Retina (tissue), 1 donor: ENCODE data around the gene MARCHF9.

ENCODE experiments used
- DNase-seq: peaks from one replicate; pipeline ENCODE4 v3.0.0-alpha.2; 2016

The MARCHF9 gene

GRCh38 chr12:57724936-57725740 lies 29.8 kb upstream of the MARCHF9 start:
- DNase-seq = no peak

- DNase-seq = no peak
Observed at GRCh38 chr12:57725851-57726150, 29.1 kb upstream of the MARCHF9 start.

DNA sequence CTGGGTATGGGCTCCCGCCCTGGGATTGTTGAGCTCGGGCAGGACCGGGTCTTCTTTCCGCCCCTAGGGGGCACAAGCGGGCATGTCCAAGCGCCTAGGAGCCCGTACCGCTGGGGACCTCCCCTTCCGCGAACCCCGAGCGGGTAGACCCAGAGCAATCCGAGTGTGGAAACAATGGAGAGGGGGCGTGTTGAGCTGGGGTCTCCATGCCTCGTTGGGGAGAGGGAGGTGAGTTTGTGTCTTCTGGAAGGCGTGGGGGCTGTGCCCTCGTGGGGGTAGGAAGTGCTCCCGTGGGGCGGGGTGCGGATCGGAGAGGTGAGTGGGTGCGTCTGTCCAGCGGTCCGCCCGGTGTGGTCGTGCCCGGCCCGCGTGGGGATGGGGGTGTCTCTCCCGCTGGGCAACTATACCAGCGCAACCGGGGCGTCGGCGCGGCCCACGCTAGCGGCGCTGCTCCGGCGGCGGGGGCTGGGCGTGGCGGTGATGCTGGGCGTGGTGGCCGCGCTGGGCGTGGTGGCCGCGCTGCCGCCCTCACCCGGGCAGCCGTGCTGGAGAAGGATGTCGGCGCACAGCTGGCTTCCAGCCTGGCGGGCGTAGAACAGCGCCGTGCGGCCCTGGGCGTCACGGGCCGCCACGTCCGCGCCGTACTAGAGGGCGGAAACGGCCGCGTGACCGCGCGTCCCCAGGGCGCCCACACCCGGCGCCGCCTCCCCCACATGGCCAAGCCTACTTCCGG lies 28.6 kb upstream of the MARCHF9 start:
- DNase-seq = peak; percentile 85

DNA sequence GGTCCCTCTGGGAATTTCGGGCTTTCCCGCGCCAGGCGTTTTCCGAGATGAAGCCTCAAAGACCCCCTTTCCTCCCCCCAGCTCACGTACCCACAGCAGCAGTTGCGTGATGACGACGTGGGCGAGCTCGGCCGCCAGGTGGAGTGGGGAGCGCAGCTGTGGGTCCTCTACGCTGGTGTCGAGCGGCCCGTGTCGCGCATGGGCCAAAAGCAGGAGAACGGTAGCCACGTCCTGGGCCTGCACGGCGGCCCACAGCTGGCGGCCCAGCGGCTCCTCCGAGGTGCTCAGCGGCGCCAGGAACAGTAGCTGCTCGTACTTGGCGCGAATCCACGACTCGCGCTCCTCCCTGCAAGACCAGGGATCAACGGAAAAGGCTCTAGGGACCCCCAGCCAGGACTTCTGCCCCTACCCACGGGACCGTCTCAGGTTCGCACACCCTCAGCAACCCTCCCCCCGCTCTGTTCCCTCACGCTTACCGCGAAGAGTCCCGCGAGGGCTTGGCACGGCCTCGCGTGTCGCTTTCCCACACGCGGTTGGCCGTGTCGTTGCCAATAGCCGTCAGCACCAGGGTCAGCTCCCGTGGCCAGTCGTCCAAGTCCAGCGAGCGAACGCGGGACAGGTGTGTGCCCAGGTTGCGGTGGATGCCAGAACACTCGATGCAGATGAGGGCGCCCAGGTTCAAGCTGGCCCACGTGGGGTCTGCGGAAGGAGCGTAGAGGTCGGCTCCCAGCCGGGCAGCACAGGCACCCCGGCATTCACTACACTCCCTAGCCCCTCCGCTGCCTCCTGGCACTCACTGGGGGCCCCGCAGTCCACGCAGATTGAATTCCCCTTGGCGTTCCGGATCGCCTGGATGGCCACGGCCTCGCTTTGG lies 27.8 kb upstream of the MARCHF9 start:
- DNase-seq = peak; percentile 77

DNA sequence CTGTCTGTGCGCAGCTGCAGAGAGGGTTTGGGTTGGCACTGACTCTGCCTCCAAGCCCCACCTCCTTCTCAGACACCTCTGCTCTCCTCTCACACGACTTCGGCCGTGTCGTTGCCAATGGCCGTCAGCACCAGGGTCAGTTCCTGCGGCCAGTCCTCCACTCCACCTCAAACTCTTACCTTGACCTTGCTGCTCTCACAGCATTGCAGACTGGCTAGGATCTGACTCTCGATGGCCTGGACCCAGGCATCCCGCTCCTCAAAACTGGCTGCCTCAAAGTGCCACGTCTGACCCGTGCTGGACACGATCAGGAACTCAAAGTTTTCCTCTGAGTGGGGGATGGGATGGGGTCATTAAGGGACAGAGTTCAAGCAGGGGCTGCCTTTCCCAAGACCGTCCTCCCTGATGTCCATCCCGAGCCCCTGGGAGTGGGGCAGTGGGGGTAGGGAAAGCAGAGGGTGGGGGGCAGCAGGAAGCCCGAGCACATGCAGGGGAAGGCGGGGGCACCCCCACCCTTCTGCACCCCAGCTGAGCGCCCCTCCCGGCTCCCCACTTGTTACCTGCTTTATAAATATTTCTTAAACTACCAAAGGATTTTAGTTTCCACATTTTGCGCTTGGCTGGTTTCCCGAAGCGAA lies 27.0 kb upstream of the MARCHF9 start:
- peak; percentile 49 for DNase-seq

DNA sequence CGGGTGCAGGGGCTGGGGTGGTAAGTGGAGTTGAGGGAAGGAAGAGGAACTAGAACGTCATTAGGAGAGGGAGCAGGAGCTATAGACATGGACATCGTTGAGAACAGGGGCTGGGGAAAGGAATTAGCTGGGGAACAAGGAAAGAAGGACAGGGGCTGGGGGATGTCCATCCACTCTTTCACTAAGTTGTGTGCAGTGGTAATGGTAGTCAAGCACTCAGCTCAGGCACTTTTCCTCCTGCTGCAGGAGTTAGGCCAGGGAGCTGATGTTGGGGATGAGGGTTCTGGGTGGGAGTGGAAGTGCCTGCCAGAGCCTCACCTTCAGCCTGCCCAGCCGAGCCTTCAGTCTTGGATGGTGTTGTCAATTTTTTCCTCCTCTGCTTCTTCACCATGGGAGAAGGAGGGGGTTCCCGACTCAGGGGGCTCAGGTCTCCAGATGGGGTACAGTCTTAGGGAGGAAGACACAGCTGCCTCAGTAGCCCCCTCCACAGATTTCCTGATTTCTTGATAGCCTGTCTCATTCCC lies 25.5 kb upstream of the MARCHF9 start:
- no peak for DNase-seq

- no peak for DNase-seq
Observed at GRCh38 chr12:57730336-57731067, 24.4 kb upstream of the MARCHF9 start.

DNA sequence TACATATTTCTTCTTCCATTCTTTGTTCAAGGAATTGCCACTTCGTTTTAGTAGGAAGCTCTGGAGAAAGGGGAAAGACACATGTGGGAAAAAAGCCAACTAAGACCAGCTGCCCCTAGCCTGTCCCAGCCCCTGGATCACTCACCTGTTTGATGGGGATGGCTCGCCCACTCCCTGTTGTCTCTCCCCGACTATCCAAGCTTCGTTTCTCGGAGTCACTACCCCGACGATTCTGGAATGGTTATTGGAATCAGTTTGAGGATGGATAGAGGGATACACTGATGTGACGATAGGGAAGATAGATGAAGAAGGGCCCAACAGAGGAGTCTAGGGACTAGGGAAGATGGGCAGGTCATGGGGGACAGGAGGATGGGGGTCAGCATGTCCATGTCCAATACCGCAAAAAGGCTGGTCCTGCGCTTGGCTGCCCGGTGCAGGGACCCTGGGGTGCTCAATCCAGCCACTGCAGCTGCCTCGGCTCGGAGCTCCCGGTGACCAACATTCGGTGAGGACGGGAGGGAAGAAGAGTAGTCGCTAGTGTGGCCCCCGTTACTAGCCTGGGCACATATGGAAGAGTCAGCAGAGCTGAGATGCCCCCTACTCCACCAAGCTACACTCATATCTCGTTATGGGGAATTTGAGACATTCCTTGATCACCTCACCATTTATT lies 23.4 kb upstream of the MARCHF9 start:
- no peak for DNase-seq

GRCh38 chr12:57732270-57732669 lies 22.6 kb upstream of the MARCHF9 start:
- DNase-seq = no peak

DNA sequence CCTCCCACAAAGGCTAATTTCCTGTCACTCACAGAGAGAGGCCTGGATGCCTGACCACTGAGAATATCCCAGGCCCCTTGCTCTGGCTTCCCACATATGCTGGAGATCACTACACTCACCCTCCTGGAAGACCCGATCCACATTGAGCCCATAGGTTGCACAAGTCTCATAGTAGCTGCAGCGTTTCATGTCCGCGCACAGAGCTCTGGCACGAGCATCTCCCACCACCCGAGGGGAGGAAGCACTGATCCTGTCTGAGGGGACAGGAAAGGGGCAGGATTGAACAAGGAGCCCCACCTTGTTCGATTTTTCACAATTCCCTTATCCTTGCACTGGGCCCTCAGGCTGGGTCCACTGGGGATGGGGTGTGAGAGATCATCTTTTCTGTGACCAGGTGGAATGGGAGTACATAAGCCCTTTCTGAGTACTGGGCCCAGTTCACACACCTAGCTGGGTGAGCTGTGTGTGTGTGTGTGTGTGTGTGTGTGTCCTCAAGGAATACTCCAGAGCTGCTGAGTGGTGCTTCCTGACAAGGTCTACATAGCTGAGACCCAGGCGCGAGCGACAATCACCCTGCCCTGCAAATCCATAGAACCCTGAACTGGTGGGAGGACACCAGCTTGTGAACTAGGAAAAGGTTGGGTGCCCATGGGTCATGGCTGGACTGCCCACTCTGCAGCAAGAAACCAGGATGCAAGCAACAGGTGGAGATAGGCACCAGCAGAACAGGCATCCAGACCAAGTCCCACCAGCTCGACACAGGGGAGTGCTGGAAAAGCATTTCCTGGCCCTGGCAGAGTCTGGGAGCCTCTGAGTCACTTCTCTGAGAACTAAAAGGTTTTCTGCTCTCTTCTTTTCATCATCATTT lies 21.9 kb upstream of the MARCHF9 start:
- no peak for DNase-seq

- DNase-seq = no peak
Observed at GRCh38 chr12:57733928-57734327, 21.0 kb upstream of the MARCHF9 start.

DNA sequence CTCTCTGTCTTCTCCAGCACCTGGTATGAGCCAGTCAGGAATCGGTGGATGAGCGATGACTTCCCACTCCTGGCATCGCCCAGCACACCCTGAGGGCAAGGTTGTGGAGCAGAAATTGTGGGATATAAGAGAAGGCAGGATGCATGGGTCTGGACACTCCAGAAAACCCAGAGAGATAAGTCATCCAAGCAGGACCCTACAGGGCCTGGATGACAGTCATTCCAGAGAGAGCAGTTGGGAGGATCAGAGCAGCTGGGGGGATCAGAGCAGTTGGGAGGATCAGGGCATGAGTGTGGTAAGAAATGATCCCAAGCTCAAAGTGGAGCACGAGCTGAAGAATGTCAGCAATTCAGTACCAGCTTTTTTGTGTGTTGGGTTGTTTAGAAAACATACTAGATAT lies 20.3 kb upstream of the MARCHF9 start:
- DNase-seq = no peak

- DNase-seq = no peak
Observed at GRCh38 chr12:57735198-57735855, 19.6 kb upstream of the MARCHF9 start.

- peak; percentile 73 for DNase-seq
Observed at GRCh38 chr12:57735952-57736740, 18.8 kb upstream of the MARCHF9 start.

DNA sequence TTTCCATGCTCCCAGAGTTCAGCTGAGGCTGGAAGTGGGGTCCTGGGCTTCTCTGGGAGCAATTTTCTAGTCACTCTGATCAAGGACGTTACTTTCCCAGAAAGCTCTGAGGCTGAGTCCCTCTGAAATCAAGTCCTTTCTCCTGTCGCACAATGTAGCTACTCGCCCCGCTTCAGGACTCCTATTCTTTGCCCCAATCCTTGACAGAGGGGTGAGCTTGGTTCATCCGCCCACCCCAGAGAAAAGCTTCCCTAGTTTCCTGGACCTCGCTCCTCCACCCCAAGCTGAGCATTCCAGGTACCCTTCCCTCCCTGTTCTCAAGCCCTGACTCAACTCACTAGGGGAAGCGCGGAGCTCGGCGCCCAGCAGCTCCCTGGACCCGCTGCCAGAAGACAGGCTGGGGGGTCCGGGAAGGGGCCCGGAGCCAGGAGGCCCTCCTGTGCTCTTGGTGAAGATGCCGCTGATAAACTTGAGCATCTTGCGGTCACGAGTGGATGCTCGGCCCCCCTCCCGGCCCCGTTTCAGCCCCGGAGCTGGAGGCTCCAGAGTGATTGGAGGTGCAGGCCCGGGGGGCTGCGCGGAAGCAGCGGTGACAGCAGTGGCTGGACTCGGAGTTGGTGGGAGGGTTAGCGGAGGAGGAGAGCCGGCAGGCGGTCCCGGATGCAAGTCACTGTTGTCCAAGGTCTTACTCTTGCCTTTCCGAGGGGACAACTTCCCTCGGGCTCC lies 18.0 kb upstream of the MARCHF9 start:
- peak; percentile 45 for DNase-seq

- DNase-seq = peak; percentile 70
Observed at GRCh38 chr12:57737467-57738460, 17.1 kb upstream of the MARCHF9 start.

DNA sequence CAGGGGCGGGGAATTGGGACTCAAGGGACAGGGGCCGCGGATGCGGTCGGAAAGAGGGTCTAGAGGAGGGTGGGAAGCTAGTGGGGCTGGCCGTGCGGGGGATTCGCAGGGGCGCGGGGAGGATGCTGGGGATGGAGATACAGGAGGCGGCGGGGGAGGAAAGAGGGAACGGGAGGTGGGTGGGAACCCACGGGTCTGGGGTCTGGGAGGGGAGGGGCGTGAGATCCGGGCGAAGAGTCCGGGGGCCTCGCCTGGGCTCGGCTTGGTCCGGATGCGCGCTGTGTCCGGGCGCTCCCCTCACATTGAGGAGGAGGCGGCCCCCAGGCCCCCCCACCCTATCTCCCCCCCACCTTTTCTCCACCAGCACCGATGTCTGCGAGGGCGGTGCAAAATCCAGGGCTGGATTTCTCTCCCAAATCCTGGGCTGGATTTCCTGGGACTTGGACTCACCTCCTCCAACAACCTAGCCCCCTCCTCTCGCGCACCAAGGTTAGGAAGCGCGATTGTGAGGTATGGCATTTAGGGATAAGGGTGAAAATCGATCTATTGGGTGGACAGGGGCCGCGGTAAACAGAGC lies 16.2 kb upstream of the MARCHF9 start, which contains the start of gene AGAP2:
Gene AGAP2, minus strand, starts transcription at position 82 of the 577 bp plus-strand sequence. CDS start 496 bp downstream, outside the sequence.
- peak; percentile 72 for DNase-seq
